Regular cardiac myocyte (primary cell): ENCODE measurements around the gene MAN2A2. TPM values are rescaled to one million over a fixed set of nuclear protein-coding genes. Genes with fewer than 3 reads are reported as not detected.

Experiments
- total RNA-seq: library from RNA; depleted of rRNA; stranded (reverse); fragments of >200 nt; gene quantifications from 2 replicates; pipeline ENCODE4 v1.2.3, GENCODE V29; 2014

Gene MAN2A2
- 18.6 and 22.0 TPM in 2 replicates for total RNA-seq

GRCh38 chr15:90902840-90903732 lies at the start of gene MAN2A2:
Gene MAN2A2 (plus strand): TSS chr15:90903302. CDS start chr15:90904208, 906 bp downstream.

GRCh38 chr15:90868261-90868689 lies 34.8 kb upstream of the MAN2A2 start, which contains the start of gene FURIN:
Gene FURIN (plus strand): TSS chr15:90868588. CDS start chr15:90875741, 7,153 bp downstream.

GRCh38 chr15:90883976-90884718 lies 19.0 kb upstream of the MAN2A2 start, which contains the start of gene FES:
Gene FES (plus strand): TSS chr15:90884504. CDS start chr15:90885046, 542 bp downstream.

GRCh38 chr15:90931828-90932659 lies 28.9 kb downstream of the MAN2A2 start, which contains the start of gene HDDC3:
Gene HDDC3 (minus strand): TSS chr15:90932549. CDS start chr15:90932540, 9 bp downstream.

GRCh38 chr15:90934949-90935751 lies 32.0 kb downstream of the MAN2A2 start, which contains the start of gene UNC45A:
Gene UNC45A (plus strand): TSS chr15:90935285. CDS start chr15:90935325, 40 bp downstream.

GRCh38 chr15:90954712-90955623 lies 51.9 kb downstream of the MAN2A2 start, which contains the start of gene RCCD1:
Gene RCCD1 (plus strand): TSS chr15:90954884. CDS start chr15:90956735, 1,851 bp downstream.

Other genes with a start within 250 kb of the MAN2A2 start
- gene BLM, start 186.0 kb upstream of the MAN2A2 start, total RNA-seq: 0.85 and 8.8 TPM in 2 replicates
- 39.5 and 94.1 TPM in 2 replicates for gene FURIN, start 34.7 kb upstream of the MAN2A2 start, total RNA-seq
- gene FES, start 18.8 kb upstream of the MAN2A2 start, total RNA-seq: 15.7 and 30.2 TPM in 2 replicates
- 19.2 and 21.5 TPM in 2 replicates for gene HDDC3, start 29.2 kb downstream of the MAN2A2 start, total RNA-seq
- gene UNC45A, start 32.0 kb downstream of the MAN2A2 start, total RNA-seq: 89.9 and 101 TPM in 2 replicates
- 11.3 and 15.7 TPM in 2 replicates for gene RCCD1, start 51.6 kb downstream of the MAN2A2 start, total RNA-seq
- 33.5 and 247 TPM in 2 replicates for gene PRC1, start 91.2 kb downstream of the MAN2A2 start, total RNA-seq
- 9.6 and 10.7 TPM in 2 replicates for gene VPS33B, start 119.3 kb downstream of the MAN2A2 start, total RNA-seq
- gene SV2B, start 197.0 kb downstream of the MAN2A2 start, total RNA-seq: not detected in 2 replicates